CD4-positive, alpha-beta T cell treated with Interleukin-6 for 4 hours (primary cell): ENCODE measurements around the gene PACSIN3.
A peak's percentile ranks its signal among the peaks of the same experiment; 100 is the strongest.
"Not testable (repeated sequence)": the region's sequence is repeated elsewhere in the genome, so short reads cannot be mapped to it uniquely, and the experiment has no call there.

Experiments used
- DNase-seq: peaks from one replicate; pipeline ENCODE4 v3.0.0-alpha.2; 2020; ENCODE audit warnings: mixed read lengths

PACSIN3 gene

GRCh38 chr11:47186076-47186699 is at the start of gene PACSIN3:
Gene PACSIN3, minus strand, starts transcription at chr11:47186434. Its CDS starts 3,707 bp downstream, at chr11:47182727.
- DNase-seq = peak; percentile 66

GRCh38 chr11:47235163-47235562 is 48.9 kb upstream of the PACSIN3 start:
- no peak for DNase-seq

GRCh38 chr11:47234669-47235100 is 48.5 kb upstream of the PACSIN3 start:
- DNase-seq = peak; percentile 72

- peak; percentile 21 for DNase-seq
These were observed 47.9 kb upstream of the PACSIN3 start for GRCh38 chr11:47233989-47234668.

GRCh38 chr11:47233051-47233450 is 46.8 kb upstream of the PACSIN3 start:
- DNase-seq = no peak

GRCh38 chr11:47229161-47229560 is 42.9 kb upstream of the PACSIN3 start:
- no peak for DNase-seq

- DNase-seq = no peak
These were observed 39.5 kb upstream of the PACSIN3 start for GRCh38 chr11:47225552-47226400.

GRCh38 chr11:47222696-47223095 is 36.5 kb upstream of the PACSIN3 start:
- DNase-seq = no peak

GRCh38 chr11:47220401-47220821 is 34.2 kb upstream of the PACSIN3 start:
- DNase-seq = no peak

GRCh38 chr11:47216121-47216798 is 30.0 kb upstream of the PACSIN3 start:
- peak; percentile 70 for DNase-seq

- peak; percentile 70 for DNase-seq
These were observed 29.2 kb upstream of the PACSIN3 start for GRCh38 chr11:47215366-47215910.

GRCh38 chr11:47213950-47214565 is 27.8 kb upstream of the PACSIN3 start:
- peak; percentile 89 for DNase-seq

- no peak for DNase-seq
These were observed 26.7 kb upstream of the PACSIN3 start for GRCh38 chr11:47212938-47213337.

GRCh38 chr11:47208628-47209027 is 22.4 kb upstream of the PACSIN3 start:
- DNase-seq = no peak

GRCh38 chr11:47208008-47208552 is 21.8 kb upstream of the PACSIN3 start:
- not testable (repeated sequence) for DNase-seq

GRCh38 chr11:47207459-47207858 is 21.2 kb upstream of the PACSIN3 start:
- no peak for DNase-seq

- DNase-seq = not testable (repeated sequence)
These were observed 20.3 kb upstream of the PACSIN3 start for GRCh38 chr11:47206577-47206976.

- no peak for DNase-seq
These were observed 18.4 kb upstream of the PACSIN3 start for GRCh38 chr11:47204637-47204989.

GRCh38 chr11:47202576-47202975 is 16.3 kb upstream of the PACSIN3 start:
- DNase-seq = no peak

- no peak for DNase-seq
These were observed 14.8 kb upstream of the PACSIN3 start for GRCh38 chr11:47201015-47201414.

- not testable (repeated sequence) for DNase-seq
These were observed 11.9 kb upstream of the PACSIN3 start for GRCh38 chr11:47198161-47198560.

GRCh38 chr11:47192111-47192510 is 5.9 kb upstream of the PACSIN3 start:
- no peak for DNase-seq
